PC-9 (cell line): ENCODE measurements around the gene NELFA. TPM values are rescaled to one million over a fixed set of nuclear protein-coding genes. Genes with fewer than 3 reads are reported as not detected.
A peak's percentile ranks its signal among the peaks of the same experiment; 100 is the strongest.
"Not testable (repeated sequence)": the region's sequence is repeated elsewhere in the genome, so short reads cannot be mapped to it uniquely, and the experiment has no call there.

ENCODE experiments used
- BruUV-seq: library from RNA; stranded (reverse); fragments of 400-500 nt; replicated peaks from 2 replicates; lab custom pipeline; 2021; lab: Mats Ljungman, UMichigan
- CTCF ChIA-PET: fragments of 300-600 bp; sonication (Branson Sonifier 250); formaldehyde crosslinking; loops from one replicate; lab custom pipeline; 2022; ENCODE audit warnings: antibody characterized with exemption; lab: Charles Lee
- POLR2A ChIA-PET: fragments of 300-600 bp; sonication (Branson Sonifier 250); formaldehyde crosslinking; loops from one replicate; lab custom pipeline; 2022; ENCODE audit warnings: antibody characterized with exemption; ENCODE audit not compliant: unreplicated experiment; lab: Charles Lee
- DNase-seq, 2 experiments: peaks; one replicate each; pipeline versions ENCODE4 v3.0.0 to v3.0.0-alpha.2; 2015 to 2022; ENCODE audit warnings: mixed read lengths in 1 of 2
- H2AFZ ChIP-seq: fragments of 200-600 bp; sonication (generic); 2 replicates; pipeline ENCODE4 v1.8.1; 2017; ENCODE audit warnings: antibody characterized with exemption
- H3F3A ChIP-seq: fragments of 200-600 bp; sonication (generic); 2 replicates; pipeline ENCODE4 v1.8.1; 2017; ENCODE audit warnings: antibody characterized with exemption, mild to moderate bottlenecking, low read depth; ENCODE audit not compliant: insufficient read depth
- H3K27ac ChIP-seq: fragments of 200-600 bp; sonication (generic); 2 replicates; pipeline ENCODE4 v1.6.1; 2016; ENCODE audit warnings: mixed run types
- H3K27me3 ChIP-seq: fragments of 200-600 bp; sonication (generic); 2 replicates; pipeline ENCODE4 v1.6.1; 2016; ENCODE audit warnings: low read depth, mixed run types; ENCODE audit not compliant: insufficient read depth
- H3K36me3 ChIP-seq: fragments of 200-600 bp; sonication (generic); 2 replicates; pipeline ENCODE4 v1.6.1; 2016; ENCODE audit warnings: low read depth, mixed run types
- H3K4me1 ChIP-seq: fragments of 200-600 bp; sonication (generic); replicated peaks from 2 replicates; pipeline ENCODE4 v1.6.1; 2016; ENCODE audit warnings: mixed run types; ENCODE audit not compliant: insufficient read depth
- H3K4me2 ChIP-seq: fragments of 200-600 bp; sonication (generic); 2 replicates; pipeline ENCODE4 v1.6.1; 2017; ENCODE audit warnings: mixed run types
- H3K4me3 ChIP-seq: fragments of 200-600 bp; sonication (generic); 2 replicates; pipeline ENCODE4 v1.6.1; 2016; ENCODE audit warnings: mixed run types
- H3K79me2 ChIP-seq: fragments of 200-600 bp; sonication (generic); 2 replicates; pipeline ENCODE4 v1.6.1; 2017; ENCODE audit warnings: low read depth, mixed run types
- H3K9me2 ChIP-seq: fragments of 200-600 bp; sonication (generic); 2 replicates; pipeline ENCODE4 v1.8.1; 2017; ENCODE audit warnings: mild to moderate bottlenecking; ENCODE audit not compliant: insufficient read depth
- H3K9me3 ChIP-seq: fragments of 200-600 bp; sonication (generic); 2 replicates; pipeline ENCODE4 v1.8.1; 2016; ENCODE audit warnings: low read depth; ENCODE audit not compliant: insufficient read depth
- H4K20me1 ChIP-seq: fragments of 200-600 bp; sonication (generic); 2 replicates; pipeline ENCODE4 v1.8.1; 2017; ENCODE audit not compliant: insufficient read depth
- CTCF ChIP-seq: fragments of 200-600 bp; sonication (generic); conservative IDR thresholded peaks from 2 replicates; pipeline ENCODE4 v1.6.1; 2017; ENCODE audit warnings: mixed run types, antibody characterized with exemption, mild to moderate bottlenecking, moderate library complexity
- EZH2 ChIP-seq: fragments of 200-600 bp; sonication (generic); IDR thresholded peaks from 2 replicates; pipeline ENCODE4 v1.8.0; 2017; ENCODE audit warnings: antibody characterized with exemption, low read depth
- intact Hi-C: fragments of 100-400 bp; cut with micrococcal nuclease; formaldehyde crosslinking; loops from one replicate; pipeline ENCODE4 v1.10.0; 2022; ENCODE audit not compliant: unreplicated experiment
- total RNA-seq: library from RNA; stranded (reverse); gene quantifications from 2 replicates; pipeline ENCODE4 v1.2.3, GENCODE V29; 2021

NELFA gene
- total RNA-seq, 1 experiment from 2014 or later: 52.4 TPM

- intact Hi-C loops: no loop called here
- Histone ChIP-seq H4K20me1 (peaks cover 38% of the 10 kb centered on the region), H2AFZ (no peak overlapping the region), H3K36me3 (peaks cover 8% of the 10 kb centered on the region), H3K79me2 (peaks cover 74% of the 10 kb centered on the region), H3K9me3 (no peaks in the 10 kb centered on the region), H3K27me3 (no peaks in the 10 kb centered on the region), H3K9me2 (no peaks in the 10 kb centered on the region), H3K4me2 (no peak overlapping the region), H3F3A (peaks cover 21% of the 10 kb centered on the region; the same call in 1 of the 2 replicates), H3K27ac (no peak overlapping the region), H3K4me3 (no peak overlapping the region), H3K4me1 (peaks cover 17% of the 10 kb centered on the region)
- ChIA-PET CTCF (no interaction called here), POLR2A (no interaction called here)
- no peak for TF ChIP-seq EZH2
- no peak for TF ChIP-seq CTCF
- BruUV-seq: no TSS peak
- DNase-seq: no peak
Measured at GRCh38 chr4:2006367-2006766, 2.4 kb downstream of the NELFA start.

GRCh38 chr4:2003361-2003760 is 5.4 kb downstream of the NELFA start:
- Histone ChIP-seq H3F3A (peaks cover 21% of the 10 kb centered on the region), H4K20me1 (peaks cover 38% of the 10 kb centered on the region), H3K79me2 (peaks cover 99% of the 10 kb centered on the region), H3K36me3 (peaks cover 14% of the 10 kb centered on the region), H3K4me1 (peaks cover 29% of the 10 kb centered on the region)
- CTCF ChIA-PET, H2AFZ ChIP-seq, intact Hi-C loops, H3K4me2 ChIP-seq, BruUV-seq, H3K9me2 ChIP-seq, DNase-seq, H3K9me3 ChIP-seq, POLR2A ChIA-PET, H3K4me3 ChIP-seq, H3K27ac ChIP-seq, H3K27me3 ChIP-seq: not testable (repeated sequence)

- H2AFZ ChIP-seq, H3K4me3 ChIP-seq, BruUV-seq, H3K9me3 ChIP-seq, H3K27me3 ChIP-seq, DNase-seq, intact Hi-C loops, CTCF ChIA-PET, POLR2A ChIA-PET, H3K9me2 ChIP-seq: not testable (repeated sequence)
- Histone ChIP-seq H3K4me2 (peak overlapping the region; percentile 71), H3K27ac (peak overlapping the region; percentile 62), H4K20me1 (peaks cover 30% of the 10 kb centered on the region; the same call in 1 of the 2 replicates), H3K79me2 (peaks cover 97% of the 10 kb centered on the region), H3K4me1 (peaks cover 35% of the 10 kb centered on the region), H3K36me3 (peaks cover 17% of the 10 kb centered on the region), H3F3A (peaks cover 37% of the 10 kb centered on the region)
Measured at GRCh38 chr4:1999308-1999707, 9.5 kb downstream of the NELFA start.

GRCh38 chr4:1998296-1998695 is 10.5 kb downstream of the NELFA start:
- Histone ChIP-seq H3K9me2 (no peaks in the 10 kb centered on the region), H2AFZ (no peak overlapping the region), H3K27me3 (no peaks in the 10 kb centered on the region), H3K79me2 (peaks cover 97% of the 10 kb centered on the region), H3K4me2 (peak overlapping the region; percentile 71), H3F3A (peaks cover 37% of the 10 kb centered on the region), H3K27ac (peak overlapping the region; percentile 62), H3K4me1 (peaks cover 35% of the 10 kb centered on the region), H4K20me1 (peaks cover 30% of the 10 kb centered on the region; the same call in 1 of the 2 replicates), H3K4me3 (peak overlapping the region; percentile 24), H3K9me3 (peaks cover 8% of the 10 kb centered on the region; the same call in 1 of the 2 replicates), H3K36me3 (peaks cover 17% of the 10 kb centered on the region)
- CTCF ChIA-PET: interaction anchor here (0.6 to 0.9 kb wide), 3 partner anchors 58 to 102 kb away, joined by 3 to 4 read pairs (median 4); no protein-coding TSS in a partner anchor
- POLR2A ChIA-PET: no interaction called here
- BruUV-seq: no TSS peak
- no peak for TF ChIP-seq CTCF
- no peak for TF ChIP-seq EZH2
- intact Hi-C loops: no loop called here
- peak; percentile 28 to 93 for DNase-seq
